Mucosa of descending colon (tissue), 3 donors: ENCODE data around the gene TBL1XR1. TPM values are rescaled to one million over a fixed set of nuclear protein-coding genes. Genes with fewer than 3 reads are reported as not detected.

Experiments used
- ATAC-seq: fragments of 200-7000 bp; cut with Tn5 transposase; one replicate; pipeline ENCODE4 v1.9.1; 2020; ENCODE audit warnings: mild to moderate bottlenecking, moderate library complexity
- DNase-seq, 3 donors: peaks; one replicate each; pipeline ENCODE4 v3.0.0-alpha.2; 2020
- H3K36me3 ChIP-seq: fragments of 200-600 bp; one replicate; pipeline ENCODE4 v1.8.0; 2021; ENCODE audit warnings: low read depth, mild to moderate bottlenecking
- H3K4me1 ChIP-seq: fragments of 200-600 bp; one replicate; pipeline ENCODE4 v1.8.0; 2021; ENCODE audit warnings: low read depth, mild to moderate bottlenecking
- H3K4me3 ChIP-seq: fragments of 200-600 bp; one replicate; pipeline ENCODE4 v1.8.0; 2021; ENCODE audit warnings: mild to moderate bottlenecking
- H3K9me3 ChIP-seq: fragments of 200-600 bp; one replicate; pipeline ENCODE4 v1.8.0; 2021; ENCODE audit warnings: mild to moderate bottlenecking
- CTCF ChIP-seq: fragments of 200-600 bp; IDR thresholded peaks from one replicate; pipeline ENCODE4 v1.8.0; 2022; ENCODE audit warnings: antibody characterized with exemption, mild to moderate bottlenecking
- intact Hi-C, 2 donors: fragments of 100-400 bp; cut with DNase I in 1 of 2; cut with micrococcal nuclease in 1 of 2; formaldehyde crosslinking; loops; one replicate each; pipeline versions ENCODE4 v1.11.0 to v1.11.1; 2022; cut with DNase I, micrococcal nuclease
- total RNA-seq, 3 donors: library from RNA; stranded (reverse); fragmentation: NEBNext Ultra II Directional in 2 of 3; extraction: Animal tissue kit (Norgen Biotek cat#: 25700) in 2 of 3; gene quantifications; one replicate each; pipeline versions ENCODE4 v1.2.1 to v1.2.4, GENCODE V29; 2021 to 2023
- donor health status: DM: no; HTN: no; CAD: no; lungs with moderate emphysema.
- donor health status: DM: no; HTN: no; CAD: no.
- donor health status: DM: no; HTN: yes; CAD: no.

Gene TBL1XR1
- total RNA-seq, 3 donors from 2014 or later, result 175 to 200 (median 178) TPM

- Histone ChIP-seq H3K4me1 (peaks cover 31% of the 10 kb centered on the region), H3K9me3 (no peaks in the 10 kb centered on the region), H3K4me3 (no peak overlapping the region), H3K36me3 (no peaks in the 10 kb centered on the region)
- intact Hi-C loops, result no loop called here
- ATAC-seq, result no peak
- no peak for TF ChIP-seq CTCF
- no peak for DNase-seq
These were observed 88.6 kb downstream of the TBL1XR1 start for GRCh38 chr3:177108648-177109047.

GRCh38 chr3:177107461-177108239, 89.6 kb downstream of the TBL1XR1 start:
- H3K9me3 ChIP-seq, result no peaks in the 10 kb centered on the region
- peaks cover 31% of the 10 kb centered on the region for H3K4me1 ChIP-seq
- ATAC-seq, result no peak
- no peak for TF ChIP-seq CTCF
- H3K4me3 ChIP-seq, result no peak overlapping the region
- no peak for DNase-seq
- no peaks in the 10 kb centered on the region for H3K36me3 ChIP-seq
- intact Hi-C loops, result no loop called here

GRCh38 chr3:177106594-177106993, 90.7 kb downstream of the TBL1XR1 start:
- ATAC-seq (no peak), DNase-seq (no peak)
- Histone ChIP-seq H3K4me1 (peaks cover 31% of the 10 kb centered on the region), H3K9me3 (no peaks in the 10 kb centered on the region), H3K4me3 (no peak overlapping the region), H3K36me3 (no peaks in the 10 kb centered on the region)
- intact Hi-C loops, result no loop called here
- TF ChIP-seq CTCF, result no peak

GRCh38 chr3:177106184-177106583, 91.1 kb downstream of the TBL1XR1 start:
- Histone ChIP-seq H3K36me3 (no peaks in the 10 kb centered on the region), H3K4me3 (no peak overlapping the region), H3K9me3 (no peaks in the 10 kb centered on the region), H3K4me1 (peaks cover 27% of the 10 kb centered on the region)
- peak; percentile 57 for ATAC-seq
- no peak for DNase-seq
- TF ChIP-seq CTCF, result no peak
- intact Hi-C loops, result no loop called here

- Histone ChIP-seq H3K4me1 (peaks cover 22% of the 10 kb centered on the region), H3K36me3 (no peaks in the 10 kb centered on the region), H3K4me3 (no peak overlapping the region), H3K9me3 (no peaks in the 10 kb centered on the region)
- DNase-seq (no peak), ATAC-seq (peak; percentile 18)
- intact Hi-C loops, result no loop called here
- TF ChIP-seq CTCF, result no peak
These were observed 91.7 kb downstream of the TBL1XR1 start for GRCh38 chr3:177105623-177106022.
